Central memory CD4-positive, alpha-beta T cell (primary cell): ENCODE results near the gene CDC42BPB.

Experiments used
- DNase-seq: peaks from one replicate; pipeline ENCODE4 v3.0.0; 2022

CDC42BPB gene

DNA sequence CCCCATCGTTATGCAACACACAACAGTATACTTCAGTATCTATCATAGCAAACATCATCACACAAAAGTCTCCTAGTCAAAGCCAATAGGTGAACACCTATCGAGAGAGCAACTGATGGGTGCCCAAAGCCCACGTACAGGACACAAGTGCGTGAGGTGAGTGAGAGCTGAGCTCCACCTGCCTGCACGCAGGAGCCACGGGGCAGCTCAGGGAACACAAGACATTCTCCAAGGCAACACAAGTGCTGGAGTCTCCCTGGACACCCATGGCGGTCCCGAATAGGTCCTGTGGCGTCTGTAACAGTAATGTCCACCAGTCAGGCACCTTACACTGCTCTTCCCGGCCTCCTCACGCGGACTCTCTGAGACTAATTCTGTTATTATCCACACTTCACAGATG lies 44.3 kb downstream of the CDC42BPB start:
- no peak for DNase-seq

DNA sequence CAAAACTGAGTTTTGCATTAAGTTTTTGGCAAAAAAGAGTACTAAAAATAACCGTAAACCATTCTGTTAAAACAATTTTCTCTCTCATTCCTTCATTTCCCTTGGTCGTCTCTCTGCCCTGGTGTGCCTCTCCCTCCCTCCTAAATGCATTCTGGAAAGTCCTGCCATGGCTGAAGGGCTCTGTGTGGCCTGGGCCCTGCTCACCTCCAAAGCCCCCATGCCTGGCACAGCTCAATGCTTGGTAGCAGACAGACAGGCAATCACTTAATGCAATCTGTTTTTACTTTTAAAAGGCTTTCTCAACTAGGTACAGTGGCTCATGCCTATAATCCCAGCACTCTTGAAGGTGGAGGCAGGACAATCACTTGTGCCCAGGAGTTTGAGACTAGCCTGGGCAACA lies 47.8 kb downstream of the CDC42BPB start:
- DNase-seq = no peak

GRCh38 chr14:103008768-103009357 lies 48.5 kb downstream of the CDC42BPB start:
- no peak for DNase-seq

DNA sequence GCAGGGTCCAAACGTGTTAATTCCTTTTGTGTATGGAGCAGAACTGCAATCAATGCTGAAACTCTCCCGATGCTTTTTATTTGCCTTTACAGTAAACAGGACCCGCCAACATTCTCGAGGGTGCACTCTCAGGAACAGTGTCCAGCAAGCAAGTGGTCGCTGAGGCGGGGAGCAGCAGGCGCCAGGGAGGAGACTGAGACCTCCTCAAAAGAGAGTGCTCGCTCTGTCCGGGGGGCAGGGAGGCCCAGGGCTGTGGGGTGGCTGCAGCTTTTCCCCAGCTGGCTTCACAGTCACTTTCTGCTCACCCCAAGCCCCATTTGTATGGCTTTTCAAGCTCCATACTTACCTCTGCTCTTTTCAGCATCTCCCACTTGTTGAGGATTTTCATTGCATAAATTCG lies 49.2 kb downstream of the CDC42BPB start:
- DNase-seq = no peak

GRCh38 chr14:103007555-103007954 lies 49.8 kb downstream of the CDC42BPB start:
- no peak for DNase-seq

- no peak for DNase-seq
These were observed 50.3 kb downstream of the CDC42BPB start for GRCh38 chr14:103006991-103007520.

GRCh38 chr14:103006106-103006505 lies 51.2 kb downstream of the CDC42BPB start:
- no peak for DNase-seq

DNA sequence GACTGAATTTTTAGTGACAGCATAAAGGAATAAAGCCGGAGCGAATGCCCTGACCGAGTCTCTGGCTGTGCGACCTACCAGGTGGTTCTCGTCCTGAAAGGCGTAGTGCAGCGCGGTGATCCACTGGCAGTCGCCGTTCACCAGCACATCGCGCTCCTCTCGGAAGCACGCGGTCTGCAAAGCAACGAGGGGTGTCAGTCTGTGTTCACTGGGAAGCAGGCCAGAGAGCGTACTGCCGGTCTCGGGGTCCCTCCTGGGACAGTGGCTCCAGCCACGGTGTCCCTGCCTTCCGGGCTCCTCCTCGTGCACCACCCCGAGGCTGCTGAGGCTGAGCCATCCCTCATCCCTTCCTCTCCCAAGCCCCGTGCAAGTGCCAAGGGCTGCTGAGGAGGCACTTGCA lies 53.5 kb downstream of the CDC42BPB start:
- DNase-seq = no peak

- no peak for DNase-seq
These were observed 54.1 kb downstream of the CDC42BPB start for GRCh38 chr14:103003351-103003615.

GRCh38 chr14:103002578-103003350 lies 54.6 kb downstream of the CDC42BPB start:
- DNase-seq = no peak

- no peak for DNase-seq
These were observed 55.5 kb downstream of the CDC42BPB start for GRCh38 chr14:103001651-103002396.

- no peak for DNase-seq
These were observed 56.1 kb downstream of the CDC42BPB start for GRCh38 chr14:103001226-103001625.

- no peak for DNase-seq
These were observed 56.9 kb downstream of the CDC42BPB start for GRCh38 chr14:103000291-103000921.

DNA sequence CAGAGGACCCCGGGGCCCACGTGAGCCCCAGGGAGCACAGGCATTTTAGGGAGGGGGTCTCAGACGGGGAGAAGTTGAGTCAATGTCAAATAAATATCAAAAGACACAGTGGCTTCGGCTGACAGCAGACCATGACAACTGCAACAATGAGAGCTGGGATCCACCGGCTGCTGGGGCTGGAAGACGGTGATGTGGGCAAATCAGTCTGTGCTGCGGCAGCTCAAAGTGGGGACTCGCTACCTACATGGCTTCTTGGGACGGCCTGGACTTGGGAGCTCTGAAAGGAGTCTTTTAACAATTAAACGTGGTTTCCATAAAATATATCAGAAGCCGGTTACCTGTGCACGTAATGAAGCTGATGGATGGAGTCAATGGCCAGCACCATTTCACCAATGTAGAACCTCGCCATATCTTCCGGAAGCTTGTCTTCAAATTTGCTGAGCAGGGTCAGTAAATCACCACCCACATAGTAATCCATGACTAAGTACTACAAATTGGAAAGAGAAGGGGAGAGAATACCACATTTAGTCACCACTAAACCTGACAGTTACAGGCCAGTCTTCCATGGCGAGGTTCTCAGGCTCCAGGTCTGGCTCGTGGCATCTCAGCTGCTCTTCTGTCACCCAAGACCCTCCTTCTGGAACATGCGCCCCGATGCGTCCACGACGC lies 58.0 kb downstream of the CDC42BPB start:
- DNase-seq = no peak

DNA sequence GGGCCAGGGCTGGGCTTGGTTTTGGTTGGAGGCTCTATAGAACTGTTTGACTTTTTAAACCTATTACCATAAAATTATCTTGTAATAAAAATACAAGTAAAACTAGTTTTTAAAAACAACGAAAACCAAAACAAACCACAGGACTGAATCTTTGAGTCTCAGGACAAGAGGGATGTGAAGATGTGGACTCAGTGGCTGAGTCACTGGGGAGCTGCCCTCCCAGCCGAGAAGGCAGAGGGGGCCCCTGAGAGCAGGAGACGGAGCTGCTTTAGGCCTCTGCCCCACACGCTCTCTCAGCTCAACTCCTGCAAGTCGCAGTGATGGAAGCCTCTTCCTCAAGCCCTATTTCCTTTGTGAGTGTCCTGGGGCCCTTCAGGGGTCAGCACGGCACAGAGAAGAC lies 59.0 kb downstream of the CDC42BPB start:
- DNase-seq = no peak

- DNase-seq = no peak
These were observed 60.4 kb downstream of the CDC42BPB start for GRCh38 chr14:102996941-102997340.

- DNase-seq = no peak
These were observed 62.7 kb downstream of the CDC42BPB start for GRCh38 chr14:102994689-102995088.

GRCh38 chr14:102993523-102993922 lies 63.8 kb downstream of the CDC42BPB start:
- DNase-seq = no peak

DNA sequence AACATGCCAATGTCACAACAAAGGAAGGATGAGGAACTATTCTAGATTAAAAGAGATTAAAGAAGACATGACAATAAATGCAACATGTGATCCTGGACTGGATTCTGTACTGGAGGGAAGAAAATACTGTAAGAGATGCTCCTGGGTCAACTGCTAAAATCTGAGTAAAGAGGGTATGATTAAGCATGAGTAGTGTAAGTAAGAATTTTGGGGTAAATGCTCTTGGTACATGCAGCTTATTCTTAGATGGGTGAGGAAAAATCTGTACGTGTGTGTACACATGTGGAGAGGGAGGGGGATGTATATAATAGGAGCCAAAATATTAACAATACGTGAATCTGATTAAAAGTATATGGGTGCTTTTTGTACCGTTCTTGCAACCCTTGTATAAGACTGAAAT lies 66.0 kb downstream of the CDC42BPB start:
- no peak for DNase-seq

DNA sequence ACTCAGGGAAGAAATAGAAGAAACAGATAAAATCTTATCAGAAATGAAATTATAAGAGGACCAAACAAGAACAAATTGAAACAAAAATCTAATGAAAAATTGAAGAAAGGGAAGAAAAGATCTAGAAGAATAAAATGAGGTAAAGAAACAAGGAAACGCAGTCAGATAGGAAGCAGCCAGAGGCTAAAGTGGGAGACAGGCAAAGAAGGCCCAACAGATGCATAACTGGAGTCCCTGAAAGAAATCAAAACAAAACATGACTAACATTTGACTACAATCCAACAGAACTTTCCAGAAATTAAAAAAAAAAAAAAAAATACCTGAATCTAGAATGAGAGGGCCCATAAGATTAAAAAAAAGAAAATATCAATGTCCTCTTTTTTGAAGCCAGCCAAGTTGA lies 69.3 kb downstream of the CDC42BPB start:
- DNase-seq = no peak

DNA sequence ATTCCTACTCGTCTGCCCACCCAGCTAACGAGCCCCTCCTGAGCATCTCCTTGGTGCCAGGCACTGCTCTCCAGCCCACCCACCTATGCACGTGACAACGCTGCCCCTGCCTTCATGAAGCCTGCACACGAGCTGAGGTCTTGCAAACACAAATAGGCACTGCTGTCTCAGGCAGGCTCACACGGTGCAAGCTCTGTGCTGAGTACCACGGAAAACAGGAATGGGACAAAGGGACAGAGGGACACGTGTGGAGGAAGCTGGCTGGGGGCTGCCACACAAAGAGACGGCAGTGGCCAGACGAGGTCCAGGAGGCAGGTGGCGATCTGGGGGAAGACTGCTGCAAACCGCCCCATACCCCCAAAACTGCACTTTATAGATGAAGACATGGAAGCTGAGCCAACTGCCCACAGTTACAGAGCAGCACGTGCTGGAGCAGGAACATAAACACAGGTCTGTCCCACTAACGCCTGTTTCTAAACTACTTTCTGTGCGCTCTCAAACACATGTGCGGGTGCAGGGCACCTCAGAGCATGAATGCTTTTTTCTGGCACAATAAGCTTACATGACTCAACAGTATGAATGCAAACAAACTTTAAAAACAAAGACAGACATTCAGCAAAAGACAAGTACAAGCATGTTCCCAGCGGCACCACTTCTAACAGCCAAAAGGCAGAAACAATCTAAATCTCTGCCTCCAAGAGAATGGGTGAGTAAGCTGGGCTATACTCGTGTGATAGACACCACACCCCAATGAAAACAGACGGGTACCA lies 70.4 kb downstream of the CDC42BPB start:
- no peak for DNase-seq

DNA sequence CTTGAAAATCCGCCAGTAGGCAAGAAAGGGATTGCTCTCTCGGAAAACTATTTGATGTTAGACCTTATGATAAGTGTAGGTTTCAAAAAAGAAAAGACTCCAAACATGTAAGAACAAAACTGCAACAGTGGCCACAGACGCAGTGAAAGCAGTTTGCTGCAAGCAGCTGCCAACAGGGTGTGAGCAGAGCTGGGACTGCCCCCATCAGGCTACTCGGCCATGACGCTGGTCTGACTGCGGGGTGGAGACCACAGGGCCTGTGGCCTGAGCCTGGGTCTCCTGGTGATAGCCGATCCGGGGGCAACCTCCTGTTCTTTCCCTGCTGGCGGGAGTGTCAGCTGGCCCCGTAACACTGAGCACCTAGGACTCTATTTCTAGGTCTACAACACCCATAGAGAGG lies 71.7 kb downstream of the CDC42BPB start:
- no peak for DNase-seq
